HEK293 (cell line): ENCODE results near the gene ELL3.
A peak's percentile ranks its signal among the peaks of the same experiment; 100 is the strongest.

Experiments used
- CTCF ChIA-PET: fragments of 350-600 bp; formaldehyde crosslinking; extraction: SDS; loops from one replicate; lab custom pipeline; 2021; ENCODE audit warnings: antibody characterized with exemption; lab: Yijun Ruan, JAX
- POLR2A ChIA-PET: fragments of 300-600 bp; formaldehyde crosslinking; extraction: SDS; loops from one replicate; lab custom pipeline; 2020; ENCODE audit warnings: antibody characterized with exemption, inconsistent platforms; lab: Yijun Ruan, JAX
- H3K27ac ChIP-seq: fragments of 200-500 bp; sonication (Bioruptor generic); 2 replicates; pipeline ENCODE4 v1.5.1; 2014; ENCODE audit warnings: low read depth, low read length, control low read depth, inconsistent platforms; ENCODE audit errors: extremely low read depth
- H3K36me3 ChIP-seq, 2 experiments: fragments of 200-500 bp in 1 of 2; sonication (Bioruptor generic) in 1 of 2; 1 replicate in 1 of 2; 2 replicates in 1 of 2; pipeline ENCODE4 v1.5.1; 2014 to 2017; ENCODE audit warnings: inconsistent platforms in 2 of 2, low read length in 2 of 2; ENCODE audit not compliant: control insufficient read depth in 2 of 2, insufficient read depth in 1 of 2
- H3K4me1 ChIP-seq: fragments of 200-500 bp; sonication (Bioruptor generic); 2 replicates; pipeline ENCODE4 v1.5.1; 2014; ENCODE audit warnings: mild to moderate bottlenecking, low read length, inconsistent platforms; ENCODE audit not compliant: control insufficient read depth, insufficient read depth
- H3K4me3 ChIP-seq: 2 replicates; pipeline ENCODE4 v1.5.1; 2011; ENCODE audit warnings: low read depth, mild to moderate bottlenecking, control low read depth, low read length, moderate library complexity
- H3K9me3 ChIP-seq: fragments of 200-500 bp; sonication (Bioruptor generic); 2 replicates; pipeline ENCODE4 v1.5.1; 2014; ENCODE audit warnings: low read depth, low read length, inconsistent platforms; ENCODE audit not compliant: control insufficient read depth, insufficient read depth
- EGR2 ChIP-seq: fragments of 450-650 bp; formaldehyde crosslinking; IDR thresholded peaks from 2 replicates; pipeline ENCODE4 v1.5.1; 2016; ENCODE audit warnings: low read depth, missing biosample characterization, missing genetic modification characterization
- REST ChIP-seq: fragments of 450-650 bp; formaldehyde crosslinking; IDR thresholded peaks from 2 replicates; pipeline ENCODE4 v1.5.1; 2016; ENCODE audit warnings: missing biosample characterization, missing genetic modification characterization
- SP2 ChIP-seq: fragments of 450-650 bp; formaldehyde crosslinking; IDR thresholded peaks from 2 replicates; pipeline ENCODE4 v1.5.1; 2016; ENCODE audit warnings: missing biosample characterization, missing genetic modification characterization
- SP7 ChIP-seq: fragments of 450-650 bp; formaldehyde crosslinking; IDR thresholded peaks from 2 replicates; pipeline ENCODE4 v1.5.1; 2016; ENCODE audit warnings: missing biosample characterization, missing genetic modification characterization
- ZEB2 ChIP-seq: fragments of 450-650 bp; formaldehyde crosslinking; IDR thresholded peaks from 2 replicates; pipeline ENCODE4 v1.5.1; 2016; ENCODE audit warnings: missing biosample characterization, missing genetic modification characterization
- ZFHX2 ChIP-seq: fragments of 450-650 bp; formaldehyde crosslinking; conservative IDR thresholded peaks from 2 replicates; pipeline ENCODE4 v1.5.1; 2016; ENCODE audit warnings: missing biosample characterization, missing genetic modification characterization
- ZNF112 ChIP-seq: fragments of 450-650 bp; formaldehyde crosslinking; IDR thresholded peaks from 2 replicates; pipeline ENCODE4 v1.5.0; 2017; ENCODE audit warnings: missing biosample characterization, missing genetic modification characterization
- ZNF138 ChIP-seq: fragments of 450-650 bp; formaldehyde crosslinking; IDR thresholded peaks from 2 replicates; pipeline ENCODE4 v1.5.1; 2016; ENCODE audit warnings: missing biosample characterization, missing genetic modification characterization, borderline replicate concordance
- ZNF561 ChIP-seq: fragments of 450-650 bp; IDR thresholded peaks from 2 replicates; pipeline ENCODE4 v1.5.1; 2018; ENCODE audit warnings: missing biosample characterization, missing genetic modification characterization, borderline replicate concordance
- ZNF777 ChIP-seq: fragments of 450-650 bp; formaldehyde crosslinking; IDR thresholded peaks from 2 replicates; pipeline ENCODE4 v1.5.1; 2017; ENCODE audit warnings: missing biosample characterization, missing genetic modification characterization, borderline replicate concordance
- ZNF830 ChIP-seq: fragments of 450-650 bp; IDR thresholded peaks from 2 replicates; pipeline ENCODE4 v1.5.0; 2018; ENCODE audit warnings: missing biosample characterization, missing genetic modification characterization, low read depth, mild to moderate bottlenecking, moderate library complexity

Gene ELL3

GRCh38 chr15:43794269-43795037 is 17.7 kb upstream of the ELL3 start:
- H3K27ac ChIP-seq, result no peak overlapping the region
- ChIA-PET POLR2A (interaction anchor here (0.5 kb wide), 1 partner anchor 284 kb away, joined by 4 read pairs; no protein-coding TSS in a partner anchor), CTCF (interaction anchor here (0.6 to 2.6 kb wide), 2 partner anchors 12 to 18 kb away, joined by 5 to 6 read pairs; partner anchors contain the start of gene ELL3)
- 0 out of 2 replicates have a peak, but pooled peaks cover 3% of the 10 kb centered on the region for H3K4me1 ChIP-seq
- peaks cover 0 to 54% of the 10 kb centered on the region in 2 experiments; a peak in 1 of 3 replicates for H3K36me3 ChIP-seq
- no peaks in the 10 kb centered on the region for H3K9me3 ChIP-seq
- TF ChIP-seq REST (peak; percentile 55; the same call in 1 of the 2 replicates), ZNF777 (tag by site-specific recombination) (no peak)
- no peak overlapping the region for H3K4me3 ChIP-seq

DNA sequence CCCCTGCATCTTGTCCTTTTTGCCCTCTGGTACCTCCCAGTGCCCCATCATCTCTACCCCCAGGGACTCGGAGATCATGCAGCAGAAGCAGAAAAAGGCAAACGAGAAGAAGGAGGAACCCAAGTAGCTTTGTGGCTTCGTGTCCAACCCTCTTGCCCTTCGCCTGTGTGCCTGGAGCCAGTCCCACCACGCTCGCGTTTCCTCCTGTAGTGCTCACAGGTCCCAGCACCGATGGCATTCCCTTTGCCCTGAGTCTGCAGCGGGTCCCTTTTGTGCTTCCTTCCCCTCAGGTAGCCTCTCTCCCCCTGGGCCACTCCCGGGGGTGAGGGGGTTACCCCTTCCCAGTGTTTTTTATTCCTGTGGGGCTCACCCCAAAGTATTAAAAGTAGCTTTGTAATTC is 16.9 kb upstream of the ELL3 start:
- CTCF ChIA-PET, result interaction anchor here (1.0 kb wide), 1 partner anchor 17 kb away, joined by 4 read pairs; the partner anchor contains the start of gene ELL3
- 0 out of 2 replicates have a peak, but pooled peaks cover 3% of the 10 kb centered on the region for H3K4me1 ChIP-seq
- POLR2A ChIA-PET, result no interaction called here
- H3K9me3 ChIP-seq, result no peaks in the 10 kb centered on the region
- H3K4me3 ChIP-seq, result no peak overlapping the region
- no peak overlapping the region for H3K27ac ChIP-seq
- H3K36me3 ChIP-seq, result peaks cover 0 to 46% of the 10 kb centered on the region in 2 experiments; a peak in 1 of 3 replicates
- no peak for TF ChIP-seq ZEB2 (tag by site-specific recombination)
- no peak for TF ChIP-seq ZNF112
- no peak for TF ChIP-seq SP2 (tag by site-specific recombination)
- TF ChIP-seq SP7 (tag by site-specific recombination), result no peak
- TF ChIP-seq ZNF561 (tag by site-specific recombination), result no peak
- no peak for TF ChIP-seq ZNF138 (tag by site-specific recombination)

DNA sequence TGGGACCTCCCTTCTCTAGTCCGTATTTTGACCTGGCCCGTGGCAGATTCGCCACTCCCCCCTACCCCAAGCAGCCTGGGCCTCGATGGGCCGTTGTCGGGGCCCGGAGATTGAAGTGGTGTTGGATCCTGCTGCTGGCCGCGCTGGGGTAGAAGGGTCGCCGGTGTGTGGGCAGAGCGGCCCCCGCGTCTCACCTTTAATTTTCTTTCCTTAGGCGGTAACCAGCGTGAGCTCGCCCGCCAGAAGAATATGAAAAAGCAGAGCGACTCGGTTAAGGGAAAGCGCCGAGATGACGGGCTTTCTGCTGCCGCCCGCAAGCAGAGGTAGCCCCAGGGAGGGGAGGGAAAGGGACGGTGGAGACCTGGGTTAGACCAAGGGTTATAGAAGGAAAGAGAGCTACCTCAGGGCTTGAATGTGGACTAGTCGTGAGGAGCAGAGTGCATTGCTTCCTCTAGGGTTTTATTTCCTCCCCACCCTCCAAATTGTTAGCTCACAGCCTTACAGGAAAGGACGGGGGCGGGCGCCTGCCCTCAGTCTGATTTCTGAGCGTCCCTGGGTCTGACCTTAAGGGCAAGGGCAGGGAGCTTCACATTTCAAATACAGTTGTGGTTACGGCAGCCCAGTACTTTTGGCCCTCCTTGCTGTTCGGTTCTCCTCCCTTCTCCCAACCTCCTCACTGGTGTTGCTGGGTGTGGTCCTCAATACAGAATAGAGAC is 16.2 kb upstream of the ELL3 start:
- POLR2A ChIA-PET, result interaction anchor here (2.0 kb wide), 1 partner anchor 32 kb away, joined by 12 read pairs; the partner anchor contains the start of gene MFAP1

More for the DNA sequence above, 16.2 kb upstream of the ELL3 start:
- Histone ChIP-seq H3K27ac (peak overlapping the region; percentile 60; the same call in 1 of the 2 replicates), H3K4me3 (peak overlapping the region; percentile 97), H3K36me3 (peaks cover 0 to 43% of the 10 kb centered on the region in 2 experiments; a peak in 1 of 3 replicates)
- TF ChIP-seq ZFHX2 (tag by site-specific recombination) (0 out of 2 replicates have a peak, but pooled peaks have one; percentile 45), ZNF830 (tag by site-specific recombination) (no peak), EGR2 (peak; percentile 46; the same call in 1 of the 2 replicates)
- TF ChIP-seq, all 188 proteins: peak for 2
- Histone ChIP-seq H3K9me3 (no peaks in the 10 kb centered on the region), H3K4me1 (no peaks in the 10 kb centered on the region)
- CTCF ChIA-PET, result interaction anchor here (0.5 to 1.0 kb wide), 2 partner anchors 16 to 485 kb away, joined by 4 read pairs; partner anchors contain the start of gene ELL3
